AG08396 (cell line): ENCODE results near the gene PTPRG.

Experiments used
- DNase-seq: peaks from one replicate; pipeline ENCODE4 v3.0.0; 2012; ENCODE audit warnings: low spot score, mixed read lengths

Gene PTPRG

DNA sequence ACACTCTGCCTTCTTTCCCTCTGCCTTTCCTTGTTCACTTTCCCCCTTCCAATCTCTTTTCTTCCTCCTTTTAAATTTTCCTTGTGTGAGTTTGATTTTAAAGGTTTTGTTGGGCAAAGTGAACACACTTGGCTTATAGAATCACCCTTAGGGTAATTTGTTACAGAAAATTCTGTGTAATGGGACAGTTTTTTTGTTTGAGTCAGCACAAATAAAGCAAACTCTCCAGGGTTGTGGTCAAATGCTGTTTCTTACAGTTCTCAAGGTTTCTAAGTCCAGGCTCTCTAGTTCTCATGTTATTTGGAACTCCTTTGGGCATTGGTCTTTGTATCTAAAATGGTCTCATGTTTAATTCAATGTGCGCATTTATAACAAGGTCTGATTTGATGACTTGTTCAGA, 307.1 kb downstream of the PTPRG start:
- no peak for DNase-seq

DNA sequence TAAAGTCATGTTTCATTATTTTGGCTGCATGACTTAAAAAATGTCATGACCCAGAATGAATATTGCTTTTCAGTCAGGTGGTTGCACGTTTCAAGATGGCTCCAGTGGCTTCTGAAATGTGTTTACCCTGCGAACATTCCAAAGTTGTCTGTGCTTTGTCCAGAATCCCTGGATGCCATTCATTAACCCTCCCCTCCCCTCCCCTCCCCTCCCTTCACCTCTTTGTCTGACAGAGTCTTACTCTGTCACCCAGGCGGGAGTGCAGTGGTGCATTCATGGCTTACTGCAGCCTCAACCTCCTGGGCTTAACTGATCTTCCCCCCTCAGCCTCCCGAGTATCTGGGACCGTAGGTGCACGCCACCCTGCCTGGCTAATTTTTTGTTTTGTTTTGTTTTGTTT, 308.0 kb downstream of the PTPRG start:
- no peak for DNase-seq

DNA sequence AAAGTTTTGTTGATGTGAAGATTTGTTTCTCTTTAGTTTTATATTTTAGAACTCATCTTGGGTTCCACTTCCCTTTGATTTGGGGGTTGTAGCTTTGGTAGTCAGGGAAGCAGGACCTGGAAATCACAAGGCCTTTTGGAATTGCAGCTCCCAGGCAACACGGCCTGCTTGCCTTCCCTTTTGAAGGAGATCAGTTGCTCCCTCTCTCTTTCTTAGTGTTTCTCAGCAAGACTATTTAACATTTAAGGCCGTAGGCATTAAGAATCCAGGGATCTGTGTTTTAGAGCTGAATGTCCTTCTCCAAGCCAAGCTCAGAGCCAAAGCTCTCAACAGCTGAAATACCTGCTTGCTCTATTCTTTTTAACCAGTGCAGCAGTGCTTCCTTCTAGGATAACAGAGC, 310.3 kb downstream of the PTPRG start:
- no peak for DNase-seq

GRCh38 chr3:61872077-61872706, 310.8 kb downstream of the PTPRG start:
- no peak for DNase-seq

DNA sequence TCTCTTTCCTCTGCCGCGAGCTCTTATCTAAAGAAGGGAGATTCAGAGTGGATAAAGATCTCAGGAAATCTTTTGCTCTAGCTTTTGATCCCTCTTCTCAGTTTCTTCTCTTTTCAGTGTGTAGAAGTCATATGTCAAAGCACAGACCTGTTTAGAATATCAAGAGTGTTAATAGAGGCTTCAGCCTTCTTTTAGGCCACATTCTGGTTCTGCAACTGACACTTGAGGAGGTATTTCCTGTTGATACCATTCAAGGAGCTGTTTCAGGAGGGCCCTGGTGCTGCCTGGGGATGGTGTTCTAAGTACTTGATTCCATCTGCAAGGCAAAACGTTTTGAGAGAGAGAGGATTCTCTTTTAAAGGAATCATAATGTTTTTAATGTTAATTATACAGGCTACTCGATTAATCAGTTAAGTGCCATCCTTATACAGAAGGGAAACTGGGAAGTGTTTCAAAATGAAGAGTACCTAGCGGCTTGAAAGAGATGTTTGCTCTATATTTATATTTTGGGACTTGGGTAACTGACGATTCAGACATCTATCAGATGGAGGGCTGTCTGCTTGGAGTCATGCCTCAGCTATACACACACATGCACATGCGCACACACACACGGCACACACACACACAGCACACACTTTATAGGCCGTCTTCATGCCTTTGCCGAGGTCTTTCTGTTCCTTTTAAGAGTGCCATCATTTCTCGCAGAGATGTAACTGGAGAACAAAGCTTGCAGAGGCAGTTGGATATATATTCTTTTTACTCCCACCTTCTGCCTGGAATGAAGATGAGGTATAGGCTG, 313.9 kb downstream of the PTPRG start:
- no peak for DNase-seq

- no peak for DNase-seq
These were observed 314.8 kb downstream of the PTPRG start for GRCh38 chr3:61875976-61876671.

DNA sequence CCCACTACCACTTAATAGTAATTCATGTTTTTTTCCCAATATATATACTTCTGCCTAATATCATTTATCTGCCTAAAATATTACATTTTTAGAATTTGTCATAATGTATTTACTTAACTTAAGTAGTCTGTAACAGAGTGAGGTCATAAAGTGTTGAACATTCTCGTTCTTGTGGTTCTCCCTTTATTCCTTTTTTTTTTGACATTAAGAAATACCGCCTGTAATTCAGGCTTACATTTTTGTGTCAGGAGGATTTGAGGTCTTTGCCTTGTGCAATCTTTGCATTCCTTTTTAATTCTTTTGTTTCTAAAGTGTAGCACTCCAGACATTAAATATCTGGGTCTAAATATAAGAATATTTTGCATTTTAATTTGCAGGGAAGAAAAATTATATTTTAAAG, 315.4 kb downstream of the PTPRG start:
- DNase-seq, result peak; percentile 33

GRCh38 chr3:61877359-61878138, 316.2 kb downstream of the PTPRG start:
- DNase-seq, result no peak

GRCh38 chr3:61882253-61882652, 320.9 kb downstream of the PTPRG start:
- DNase-seq, result no peak

GRCh38 chr3:61884794-61885193, 323.4 kb downstream of the PTPRG start:
- no peak for DNase-seq

DNA sequence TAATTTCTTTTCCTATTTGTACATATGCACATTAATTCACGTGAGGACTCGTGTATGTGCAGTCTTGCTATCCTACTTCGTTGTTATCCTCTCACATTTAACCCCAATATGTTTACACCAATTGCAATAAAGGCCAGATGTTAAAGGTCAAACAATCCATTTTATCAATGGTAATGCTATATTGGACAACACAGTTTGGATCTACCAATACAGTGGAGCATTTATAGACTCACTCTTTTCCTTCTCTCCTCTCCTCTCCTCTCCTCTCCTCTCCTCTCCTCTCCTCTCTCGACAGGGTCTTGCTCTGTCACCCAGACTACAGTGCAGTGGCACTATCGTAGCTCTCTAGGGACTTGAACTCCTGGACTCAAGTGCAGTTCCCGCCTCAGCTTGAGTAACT, 324.0 kb downstream of the PTPRG start:
- DNase-seq, result no peak

DNA sequence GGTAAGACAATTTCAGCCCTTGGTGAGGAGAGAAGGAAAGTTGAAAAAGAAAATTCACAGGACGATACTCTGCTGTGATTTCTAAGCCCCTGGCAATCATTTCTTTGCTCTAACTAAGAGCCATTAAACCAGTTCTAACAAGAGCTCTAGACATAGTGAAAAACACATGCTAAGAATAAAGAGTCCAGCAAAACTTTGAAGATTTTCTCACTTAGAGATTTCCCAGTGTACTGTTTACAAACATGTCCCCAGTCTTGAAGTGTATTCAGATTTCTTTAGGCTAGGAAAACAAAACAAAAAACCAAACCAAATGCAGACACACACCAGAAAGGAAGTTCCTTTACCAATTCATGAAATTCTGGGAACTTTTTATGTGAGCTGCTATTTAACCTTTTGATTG, 325.8 kb downstream of the PTPRG start:
- DNase-seq, result no peak

DNA sequence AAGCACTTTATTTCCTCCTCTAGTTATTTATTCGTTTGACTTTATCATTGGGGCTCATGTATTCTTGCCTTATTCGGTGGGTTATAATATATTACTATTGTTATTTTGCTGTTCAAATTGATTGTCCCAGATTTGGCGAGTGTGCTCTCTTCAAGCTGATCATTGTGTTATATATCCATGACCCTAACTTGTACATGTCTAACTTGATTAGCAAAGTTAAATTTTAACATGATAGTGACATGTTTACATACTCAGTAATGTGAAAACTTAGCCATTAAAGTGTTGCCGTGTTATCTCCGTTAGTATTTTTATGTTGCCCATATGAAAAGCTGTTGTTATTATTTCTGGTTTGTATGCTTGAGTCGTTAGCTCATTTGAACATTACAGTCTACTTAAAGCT, 327.9 kb downstream of the PTPRG start:
- no peak for DNase-seq

- DNase-seq, result no peak
These were observed 328.8 kb downstream of the PTPRG start for GRCh38 chr3:61890167-61890566.

GRCh38 chr3:61890586-61890985, 329.2 kb downstream of the PTPRG start:
- no peak for DNase-seq

- DNase-seq, result no peak
These were observed 331.5 kb downstream of the PTPRG start for GRCh38 chr3:61892891-61893290.

DNA sequence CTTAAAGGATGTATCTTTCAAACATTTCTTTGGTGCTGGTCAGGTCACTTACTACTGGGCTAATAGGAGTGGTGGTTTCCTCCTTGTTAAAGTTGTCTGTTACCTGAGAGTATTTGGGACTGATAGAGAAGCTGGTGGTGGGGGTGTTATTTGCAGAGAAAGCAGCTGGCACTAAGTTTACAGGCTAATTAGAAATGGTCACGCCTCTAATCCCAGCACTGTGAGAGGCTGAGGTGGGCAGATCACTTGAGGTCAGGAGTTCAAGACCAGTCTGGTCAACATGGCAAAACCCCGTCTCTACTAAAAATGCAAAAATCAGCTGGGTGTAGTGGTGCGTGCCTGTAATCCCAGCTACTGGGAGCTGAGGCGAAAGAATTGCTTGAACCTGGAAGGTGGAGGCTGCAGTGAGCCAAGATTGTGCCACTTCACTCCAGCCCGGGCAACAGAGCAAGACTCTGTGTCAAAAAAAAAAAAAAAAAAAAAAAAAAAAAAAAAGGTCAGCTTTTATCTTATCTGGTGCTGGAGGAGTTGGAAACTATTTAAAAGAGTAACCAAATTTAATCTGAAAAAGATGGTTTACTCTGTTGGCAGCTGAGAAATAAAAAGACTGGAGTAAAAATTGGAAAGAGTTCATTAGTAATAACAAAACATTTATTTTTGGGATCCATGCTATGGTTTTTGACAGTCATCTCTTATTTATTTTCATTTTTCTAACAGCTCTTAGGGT, 332.6 kb downstream of the PTPRG start:
- no peak for DNase-seq

DNA sequence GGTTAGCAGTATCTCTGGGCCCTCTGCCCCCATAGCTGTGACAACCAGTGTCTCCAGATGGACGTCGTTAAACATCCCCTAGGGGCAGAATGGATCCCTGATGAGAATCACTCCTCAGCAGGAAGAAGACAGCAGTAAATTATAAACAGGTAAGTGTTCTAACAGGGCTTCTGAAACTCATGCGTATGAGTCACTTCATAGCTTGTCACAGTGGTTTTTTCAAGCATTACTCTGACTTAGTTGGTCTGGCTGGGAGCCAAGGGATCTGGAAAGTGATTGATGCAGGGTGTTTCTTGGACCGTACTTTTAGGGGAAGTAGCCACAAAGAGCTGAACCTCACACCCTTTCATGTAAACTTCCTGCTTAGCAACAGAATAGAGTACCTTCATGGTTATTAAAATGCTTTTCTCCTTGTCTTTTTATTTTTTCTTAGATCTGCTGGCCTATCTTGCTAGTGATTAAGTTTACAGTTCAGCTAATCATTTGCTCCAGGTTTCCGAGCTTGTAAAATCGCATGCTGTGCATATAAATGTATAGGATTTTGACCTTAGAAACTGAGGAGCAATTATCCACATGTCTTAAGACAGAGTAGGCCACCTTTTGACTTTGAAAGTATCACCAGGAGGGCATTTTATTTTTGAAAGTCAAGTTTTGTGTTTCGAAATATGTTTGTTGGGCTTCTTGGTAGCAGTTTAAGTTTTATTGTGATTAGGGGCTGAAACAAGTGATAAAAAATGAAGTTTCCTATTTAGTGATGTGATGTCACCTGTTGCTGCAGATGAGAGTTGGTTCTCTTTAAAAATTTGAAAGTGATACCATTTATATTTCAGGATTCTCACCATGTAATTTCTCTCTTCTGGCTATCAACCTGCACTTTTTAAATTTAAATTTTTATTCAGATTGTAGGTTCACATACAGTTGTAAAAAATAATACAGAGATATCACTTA, 333.9 kb downstream of the PTPRG start:
- DNase-seq, result peak; percentile 49

DNA sequence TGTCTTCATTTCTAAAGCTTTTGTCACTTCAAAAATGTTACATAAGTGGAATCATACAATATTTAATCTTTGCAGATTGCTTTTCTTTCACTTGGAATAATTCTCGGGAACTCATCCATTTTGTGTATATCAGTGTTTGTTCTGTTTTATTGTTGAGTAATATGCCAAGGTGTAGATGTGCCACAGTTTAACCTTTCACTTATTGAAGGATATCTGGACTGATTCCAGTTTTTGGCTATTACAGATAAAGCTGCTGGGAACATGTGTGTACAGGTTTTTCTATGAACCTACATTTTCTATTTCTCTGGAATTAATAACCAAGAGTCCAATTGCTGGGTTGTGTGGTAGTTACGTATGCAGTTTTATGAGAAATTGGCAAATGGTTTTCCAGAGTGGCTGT, 334.9 kb downstream of the PTPRG start:
- DNase-seq, result no peak

DNA sequence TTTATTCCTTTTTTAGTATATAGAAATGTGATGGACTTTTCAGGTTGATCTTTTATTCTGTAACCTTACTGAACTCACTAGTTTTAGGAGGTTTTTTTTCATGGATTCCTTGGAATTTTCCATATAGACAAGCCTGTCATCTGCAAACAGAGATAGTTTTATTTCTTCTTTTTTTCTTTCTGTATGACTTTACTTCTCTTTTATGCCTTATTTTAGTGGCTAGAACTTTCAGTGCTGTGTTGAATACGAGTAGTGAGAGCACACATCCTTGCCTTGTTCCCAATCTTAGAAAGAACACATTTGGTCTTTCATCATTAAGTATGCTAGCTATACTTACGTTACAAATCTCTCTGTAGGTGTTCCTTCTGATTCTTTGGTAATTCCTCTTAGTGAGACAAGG, 336.5 kb downstream of the PTPRG start:
- DNase-seq, result no peak
